DOHH2 (cell line): ENCODE results near the gene TRIM62.

Experiments
- EZH2phosphoT487 ChIP-seq: fragments of 200-600 bp; sonication (generic); IDR thresholded peaks from 2 replicates; pipeline ENCODE4 v1.6.1; 2017; ENCODE audit warnings: borderline replicate concordance, mild to moderate bottlenecking, antibody characterized with exemption, low read length, moderate library complexity, mixed read lengths
- TF ChIP-seq, protein P1 (sequence below): fragments of 200-600 bp; sonication (generic); IDR thresholded peaks from one replicate; pipeline ENCODE4 v1.5.1; 2014; ENCODE audit warnings: antibody characterized with exemption, mild to moderate bottlenecking, low read depth, low read length; ENCODE audit not compliant: poor library complexity, severe bottlenecking

DNA sequence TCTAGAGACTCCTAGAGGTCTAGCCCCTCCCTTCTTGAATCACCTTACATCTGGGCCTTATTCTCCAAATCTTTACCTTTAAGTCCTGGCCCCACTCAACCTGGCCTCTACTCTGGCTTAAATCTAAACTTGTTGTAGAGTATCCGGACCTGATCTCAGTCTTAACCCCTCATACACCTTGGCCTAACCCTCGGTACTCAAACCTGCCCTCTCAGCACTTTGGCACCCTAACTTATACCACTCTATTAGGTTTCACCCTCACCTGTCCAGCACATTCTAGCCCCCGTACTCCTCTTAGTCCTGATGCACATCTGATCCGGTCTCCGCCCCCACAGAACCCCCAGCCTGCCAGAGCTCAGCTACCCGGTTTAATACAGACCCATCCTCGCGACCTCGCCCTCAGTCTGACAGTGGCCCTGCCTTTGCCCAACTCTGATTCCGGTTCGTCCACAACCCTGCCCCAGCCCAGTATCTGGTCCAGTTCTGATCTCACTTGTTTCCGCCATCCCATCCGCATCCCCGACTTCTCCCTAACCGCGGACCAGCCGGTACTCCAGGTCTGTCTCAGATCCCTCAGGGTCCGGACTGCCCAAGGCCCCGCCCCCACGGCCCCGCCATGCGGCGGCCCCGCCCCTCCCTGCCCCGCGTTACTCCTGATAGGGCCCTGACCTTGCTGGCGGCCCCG, 1.5 kb downstream of the TRIM62 start:
- TF ChIP-seq, protein P1, sequence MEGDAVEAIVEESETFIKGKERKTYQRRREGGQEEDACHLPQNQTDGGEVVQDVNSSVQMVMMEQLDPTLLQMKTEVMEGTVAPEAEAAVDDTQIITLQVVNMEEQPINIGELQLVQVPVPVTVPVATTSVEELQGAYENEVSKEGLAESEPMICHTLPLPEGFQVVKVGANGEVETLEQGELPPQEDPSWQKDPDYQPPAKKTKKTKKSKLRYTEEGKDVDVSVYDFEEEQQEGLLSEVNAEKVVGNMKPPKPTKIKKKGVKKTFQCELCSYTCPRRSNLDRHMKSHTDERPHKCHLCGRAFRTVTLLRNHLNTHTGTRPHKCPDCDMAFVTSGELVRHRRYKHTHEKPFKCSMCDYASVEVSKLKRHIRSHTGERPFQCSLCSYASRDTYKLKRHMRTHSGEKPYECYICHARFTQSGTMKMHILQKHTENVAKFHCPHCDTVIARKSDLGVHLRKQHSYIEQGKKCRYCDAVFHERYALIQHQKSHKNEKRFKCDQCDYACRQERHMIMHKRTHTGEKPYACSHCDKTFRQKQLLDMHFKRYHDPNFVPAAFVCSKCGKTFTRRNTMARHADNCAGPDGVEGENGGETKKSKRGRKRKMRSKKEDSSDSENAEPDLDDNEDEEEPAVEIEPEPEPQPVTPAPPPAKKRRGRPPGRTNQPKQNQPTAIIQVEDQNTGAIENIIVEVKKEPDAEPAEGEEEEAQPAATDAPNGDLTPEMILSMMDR = no peak
- no peak for TF ChIP-seq EZH2phosphoT487
